Measurements from ENCODE around the gene CSNK2B.

CSNK2B gene

GRCh38 chr6:31713465-31713864, 47.6 kb downstream of the CSNK2B start:
- TF ChIP-seq CTCF (IDR thresholded peaks at IDR 0.05; ENCODE audit: control insufficient read depth, extremely low read depth, insufficient read depth) = no peak
- DNase-seq (ENCODE audit: low read depth) = no peak
- no peak overlapping the region for H3K4me3 ChIP-seq (ENCODE audit: low read depth, low read length)

GRCh38 chr6:31713991-31714684, 48.3 kb downstream of the CSNK2B start:
- no peak overlapping the region for H3K4me3 ChIP-seq (ENCODE audit: low read depth, low read length)
- no peak for DNase-seq (ENCODE audit: low read depth)
- TF ChIP-seq CTCF (IDR thresholded peaks at IDR 0.05; ENCODE audit: control insufficient read depth, extremely low read depth, insufficient read depth) = no peak

- no peak within 1 kb of the TSS for H3K4me3 ChIP-seq (ENCODE audit: low read depth, low read length)
- DNase-seq (ENCODE audit: low read depth) = no peak
- TF ChIP-seq CTCF (IDR thresholded peaks at IDR 0.05; ENCODE audit: control insufficient read depth, extremely low read depth, insufficient read depth) = no peak
Measured at GRCh38 chr6:31715022-31715958, 49.4 kb downstream of the CSNK2B start, which contains the start of gene LY6G6D. Gene LY6G6D (plus strand): TSS chr6:31715348. CDS start chr6:31715356, 8 bp downstream.

DNA sequence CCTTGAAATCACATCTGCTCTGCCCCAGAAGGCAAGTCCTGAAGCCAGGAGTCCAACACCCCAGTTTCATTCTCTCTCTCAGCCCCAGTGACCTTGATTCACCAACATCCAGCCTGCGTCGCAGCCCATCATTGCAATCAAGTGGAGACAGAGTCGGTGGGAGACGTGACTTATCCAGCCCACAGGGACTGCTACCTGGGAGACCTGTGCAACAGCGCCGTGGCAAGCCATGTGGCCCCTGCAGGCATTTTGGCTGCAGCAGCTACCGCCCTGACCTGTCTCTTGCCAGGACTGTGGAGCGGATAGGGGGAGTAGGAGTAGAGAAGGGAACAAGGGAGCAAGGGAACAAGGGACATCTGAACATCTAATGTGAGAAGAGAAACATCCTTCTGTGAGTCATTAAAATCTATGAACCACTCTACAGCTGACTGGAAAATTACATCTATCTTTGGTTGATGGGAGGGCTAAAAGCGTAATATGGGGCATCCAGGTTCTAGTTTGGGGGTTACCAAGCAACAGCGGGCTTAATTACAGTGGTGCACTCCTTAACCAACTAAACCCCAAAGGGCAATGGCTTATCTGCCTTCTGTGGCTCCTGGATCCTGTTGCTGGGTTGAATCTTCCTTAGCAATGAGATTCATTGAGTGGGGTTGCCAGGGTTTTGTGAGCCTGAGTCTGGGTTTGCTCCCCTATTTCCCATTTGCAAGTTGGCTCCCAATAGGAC, 51.8 kb downstream of the CSNK2B start:
- no peak for TF ChIP-seq CTCF (IDR thresholded peaks at IDR 0.05; ENCODE audit: control insufficient read depth, extremely low read depth, insufficient read depth)
- no peak overlapping the region for H3K4me3 ChIP-seq (ENCODE audit: low read depth, low read length)
- no peak for DNase-seq (ENCODE audit: low read depth)

DNA sequence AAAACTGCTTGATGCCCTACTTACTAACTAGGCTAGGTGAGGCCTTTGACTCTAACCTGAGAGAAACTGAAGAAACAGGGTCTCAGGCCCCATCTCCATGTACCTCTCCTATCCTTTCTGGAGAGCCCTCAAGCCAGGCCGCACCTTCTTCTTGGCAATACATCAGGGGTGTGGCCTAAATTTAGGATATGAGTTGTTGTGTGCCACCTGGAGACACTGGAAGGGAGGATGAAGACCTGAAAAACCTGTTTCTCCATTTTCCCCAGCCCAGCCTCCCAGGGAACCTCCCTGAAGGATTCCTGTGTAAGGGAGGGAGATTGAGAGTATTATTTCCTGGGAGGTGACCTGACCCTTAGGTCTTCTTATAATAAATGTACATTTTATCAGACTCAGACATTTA, 52.4 kb downstream of the CSNK2B start:
- no peak for TF ChIP-seq CTCF (IDR thresholded peaks at IDR 0.05; ENCODE audit: control insufficient read depth, extremely low read depth, insufficient read depth)
- DNase-seq (ENCODE audit: low read depth) = peak; percentile 95
- peak overlapping the region; percentile 43 for H3K4me3 ChIP-seq (ENCODE audit: low read depth, low read length)

- DNase-seq (ENCODE audit: low read depth) = no peak
- peak overlapping the region; percentile 43 for H3K4me3 ChIP-seq (ENCODE audit: low read depth, low read length)
- TF ChIP-seq CTCF (IDR thresholded peaks at IDR 0.05; ENCODE audit: control insufficient read depth, extremely low read depth, insufficient read depth) = no peak
Measured at GRCh38 chr6:31719001-31719400, 53.1 kb downstream of the CSNK2B start.

Measured in LNCaP clone FGC (cell line).